Measurements from ENCODE around the gene CRABP2. TPM values are rescaled to one million over a fixed set of nuclear protein-coding genes. Genes with fewer than 3 reads are reported as not detected.

CRABP2 gene
- polyA plus RNA-seq, 2 of the 4 experiments (the other 2 are of a cell fraction) = 1.7 to 15.6 TPM

DNA sequence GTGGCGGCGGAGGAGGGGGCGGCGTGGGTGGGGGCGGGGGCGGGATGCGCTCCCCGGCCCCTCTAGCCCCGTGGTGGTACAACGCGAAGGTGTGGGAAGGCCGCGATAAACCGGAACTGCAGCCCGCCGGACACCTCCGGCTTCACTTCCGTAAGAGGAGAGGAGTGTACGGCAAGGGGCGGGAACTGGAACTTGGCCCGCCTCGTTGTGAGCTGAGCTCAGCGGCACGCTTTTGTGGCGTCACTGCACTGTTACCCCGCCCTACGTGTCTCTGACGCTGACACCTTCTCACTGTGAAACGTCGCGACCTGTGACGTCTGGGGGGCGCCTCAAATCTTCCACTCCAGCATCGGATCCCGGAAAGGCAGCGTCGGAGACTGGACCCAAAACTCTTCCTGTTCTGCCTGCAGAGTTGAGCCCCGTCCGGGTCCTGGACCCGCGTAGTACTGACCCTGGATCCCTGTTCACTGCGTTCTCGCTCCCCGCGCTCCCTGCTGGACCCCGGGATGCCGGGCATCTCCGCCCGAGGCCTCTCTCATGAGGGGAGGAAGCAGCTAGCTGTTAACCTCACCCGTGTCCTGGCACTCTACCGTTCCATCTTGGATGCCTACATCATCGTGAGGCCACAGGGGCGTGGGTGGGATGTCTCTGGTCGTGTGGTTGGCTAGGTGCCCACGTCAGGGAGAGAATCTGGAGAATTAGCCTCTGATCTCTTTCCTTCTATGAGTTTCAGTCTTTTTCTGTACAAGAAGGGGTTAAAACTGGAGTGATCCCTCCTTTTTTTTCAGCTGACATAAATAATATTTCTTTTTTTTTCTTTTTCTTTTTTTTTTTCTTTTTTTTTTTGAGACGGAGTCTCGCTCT, 23.4 kb upstream of the CRABP2 start, which contains the start of gene ISG20L2:
ISG20L2 (minus strand) TSS at position 168 of the 864 bp plus-strand sequence. CDS start 1,114 bp downstream, outside the sequence.
- peak; percentile 87 to 89 for ATAC-seq
- peak; percentile 94 to 99 for DNase-seq (ENCODE audit: low read depth in 1 of 2, low spot score in 1 of 2)
- CTCF ChIA-PET = interaction anchor here (1.1 to 42.3 kb wide), 9 partner anchors 14 to 162 kb away, joined by 3 to 2258 read pairs (median 108); partner anchors contain the start of genes CRABP2, INSRR, MRPL24 and NES
- POLR2A ChIA-PET = interaction anchor here (0.6 to 4.4 kb wide), 31 partner anchors 8 to 228 kb away, joined by 3 to 90 read pairs (median 6); partner anchors contain the start of genes HDGF, MEF2D, MRPL24 and PRCC
- no peak for FAIRE-seq
- peak within 1 kb of the TSS; percentile 95 for H3K4me2 ChIP-seq
- peak within 1 kb of the TSS; percentile 89 for H3K4me3 ChIP-seq
- H3K27ac ChIP-seq = peak within 1 kb of the TSS; percentile 93
- H3K4me1 ChIP-seq = peaks cover 35% of the 10 kb centered on the region
- 5% methylated on average over 50 of the region's 57 CpGs for WGBS (ENCODE audit: missing lambda C conversion rate)
- no peaks in the 10 kb centered on the region for H3K9me3 ChIP-seq
- no peak for TF ChIP-seq FOXS1 (CRISPR knock-in tag; IDR thresholded peaks at IDR 0.05)
- no peak for TF ChIP-seq ZNF302 (CRISPR knock-in tag; IDR thresholded peaks at IDR 0.05)
- no peak; the same call in 1 of the 2 replicates for TF ChIP-seq GATA3 (IDR thresholded peaks at IDR 0.05; ENCODE audit: borderline replicate concordance)
- peak; percentile 22; the same call in 2 of the 3 replicates for TF ChIP-seq SMC3 (IDR thresholded peaks at IDR 0.05)
- peak; percentile 76; the same call in 1 of the 2 replicates for TF ChIP-seq MAZ (IDR thresholded peaks at IDR 0.05; ENCODE audit: borderline replicate concordance, low read depth, low read length)
- TF ChIP-seq ESRRA (IDR thresholded peaks at IDR 0.05; ENCODE audit: borderline replicate concordance, low read length) = peak; percentile 52; the same call in 1 of the 2 replicates
- no peak for TF ChIP-seq NPAS2 (CRISPR knock-in tag; IDR thresholded peaks at IDR 0.05; ENCODE audit: borderline replicate concordance)
- TF ChIP-seq, protein P1, sequence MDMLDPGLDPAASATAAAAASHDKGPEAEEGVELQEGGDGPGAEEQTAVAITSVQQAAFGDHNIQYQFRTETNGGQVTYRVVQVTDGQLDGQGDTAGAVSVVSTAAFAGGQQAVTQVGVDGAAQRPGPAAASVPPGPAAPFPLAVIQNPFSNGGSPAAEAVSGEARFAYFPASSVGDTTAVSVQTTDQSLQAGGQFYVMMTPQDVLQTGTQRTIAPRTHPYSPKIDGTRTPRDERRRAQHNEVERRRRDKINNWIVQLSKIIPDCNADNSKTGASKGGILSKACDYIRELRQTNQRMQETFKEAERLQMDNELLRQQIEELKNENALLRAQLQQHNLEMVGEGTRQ (IDR thresholded peaks at IDR 0.05) = peak; percentile 26; the same call in 1 of the 2 replicates
- no peak for TF ChIP-seq HOXB13 (CRISPR knock-in tag; IDR thresholded peaks at IDR 0.05; ENCODE audit: low read depth)
- TF ChIP-seq NR3C1 (IDR thresholded peaks at IDR 0.05) = no peak
- 0 out of 2 replicates have a peak, but pooled peaks have one; percentile 53 for TF ChIP-seq RFX5 (IDR thresholded peaks at IDR 0.05)
- peak; percentile 35 for TF ChIP-seq MAFK (IDR thresholded peaks at IDR 0.05; ENCODE audit: partially characterized antibody)
- TF ChIP-seq BHLHE40 (IDR thresholded peaks at IDR 0.05; ENCODE audit: low read depth, low read length) = peak; percentile 95
- peak; percentile 64; the same call in 1 of the 2 replicates for TF ChIP-seq POLR2AphosphoS2 (conservative IDR thresholded peaks at IDR 0.05; ENCODE audit: low read length)
- 0 out of 2 replicates have a peak, but pooled peaks have one; percentile 66 for TF ChIP-seq MYC (IDR thresholded peaks at IDR 0.05; ENCODE audit: borderline replicate concordance, low read length)
- TF ChIP-seq JUN (IDR thresholded peaks at IDR 0.05) = peak; percentile 97 to 98
- 0 out of 2 replicates have a peak, but pooled peaks have one; percentile 59 for TF ChIP-seq TP53 (CRISPR knock-in tag; IDR thresholded peaks at IDR 0.05)
- peak; percentile 29 for TF ChIP-seq POLR2A (IDR thresholded peaks at IDR 0.05; ENCODE audit: low read length)
- no peak for TF ChIP-seq ZSCAN20 (CRISPR knock-in tag; IDR thresholded peaks at IDR 0.05)
- TF ChIP-seq RNF2 (IDR thresholded peaks at IDR 0.05; ENCODE audit: borderline replicate concordance, low read depth) = no peak
- no peak for TF ChIP-seq CHD4 (IDR thresholded peaks at IDR 0.05; ENCODE audit: borderline replicate concordance)
- TF ChIP-seq EHF (CRISPR knock-in tag; IDR thresholded peaks at IDR 0.05) = no peak
- peak; percentile 52; the same call in 1 of the 2 replicates for TF ChIP-seq PHF8 (IDR thresholded peaks at IDR 0.05; ENCODE audit: borderline replicate concordance, low read depth)
- TF ChIP-seq HDAC2 (IDR thresholded peaks at IDR 0.05) = no peak
- TF ChIP-seq, protein P2, sequence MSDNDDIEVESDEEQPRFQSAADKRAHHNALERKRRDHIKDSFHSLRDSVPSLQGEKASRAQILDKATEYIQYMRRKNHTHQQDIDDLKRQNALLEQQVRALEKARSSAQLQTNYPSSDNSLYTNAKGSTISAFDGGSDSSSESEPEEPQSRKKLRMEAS (IDR thresholded peaks at IDR 0.05) = peak; percentile 45; the same call in 1 of the 2 replicates
- TF ChIP-seq, protein P3, sequence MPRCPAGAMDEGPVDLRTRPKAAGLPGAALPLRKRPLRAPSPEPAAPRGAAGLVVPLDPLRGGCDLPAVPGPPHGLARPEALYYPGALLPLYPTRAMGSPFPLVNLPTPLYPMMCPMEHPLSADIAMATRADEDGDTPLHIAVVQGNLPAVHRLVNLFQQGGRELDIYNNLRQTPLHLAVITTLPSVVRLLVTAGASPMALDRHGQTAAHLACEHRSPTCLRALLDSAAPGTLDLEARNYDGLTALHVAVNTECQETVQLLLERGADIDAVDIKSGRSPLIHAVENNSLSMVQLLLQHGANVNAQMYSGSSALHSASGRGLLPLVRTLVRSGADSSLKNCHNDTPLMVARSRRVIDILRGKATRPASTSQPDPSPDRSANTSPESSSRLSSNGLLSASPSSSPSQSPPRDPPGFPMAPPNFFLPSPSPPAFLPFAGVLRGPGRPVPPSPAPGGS (IDR thresholded peaks at IDR 0.05) = 0 out of 3 replicates have a peak, but pooled peaks have one; percentile 15
- TF ChIP-seq, protein P4, sequence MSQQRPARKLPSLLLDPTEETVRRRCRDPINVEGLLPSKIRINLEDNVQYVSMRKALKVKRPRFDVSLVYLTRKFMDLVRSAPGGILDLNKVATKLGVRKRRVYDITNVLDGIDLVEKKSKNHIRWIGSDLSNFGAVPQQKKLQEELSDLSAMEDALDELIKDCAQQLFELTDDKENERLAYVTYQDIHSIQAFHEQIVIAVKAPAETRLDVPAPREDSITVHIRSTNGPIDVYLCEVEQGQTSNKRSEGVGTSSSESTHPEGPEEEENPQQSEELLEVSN (IDR thresholded peaks at IDR 0.05; ENCODE audit: borderline replicate concordance, low read depth) = 0 out of 2 replicates have a peak, but pooled peaks have one; percentile 6
